ENCODE data around the gene CD86.
A peak's percentile ranks its signal among the peaks of the same experiment; 100 is the strongest.
"Not testable (repeated sequence)": the region's sequence is repeated elsewhere in the genome, so short reads cannot be mapped to it uniquely, and the experiment has no call there.

Gene CD86

DNA sequence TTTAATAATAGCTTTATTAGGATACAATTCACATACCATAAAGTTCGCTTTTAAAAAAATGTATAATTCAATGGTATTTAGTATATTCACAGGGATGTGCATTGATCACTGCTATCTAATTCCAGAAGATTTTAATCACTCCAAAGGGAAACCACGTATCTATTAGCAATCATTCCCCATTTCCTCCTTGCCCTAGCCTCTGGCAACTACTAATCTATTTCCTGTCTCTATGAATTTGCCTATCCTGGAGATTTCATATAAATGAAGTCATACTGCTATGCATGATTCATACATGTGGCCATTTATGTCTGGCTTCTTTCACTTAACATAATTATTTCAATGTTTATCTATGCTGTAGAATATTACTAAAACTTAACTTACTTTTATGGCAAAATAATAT, 96.3 kb downstream of the CD86 start:
- DNase-seq (ENCODE audit: low read depth), result peak; percentile 5

DNA sequence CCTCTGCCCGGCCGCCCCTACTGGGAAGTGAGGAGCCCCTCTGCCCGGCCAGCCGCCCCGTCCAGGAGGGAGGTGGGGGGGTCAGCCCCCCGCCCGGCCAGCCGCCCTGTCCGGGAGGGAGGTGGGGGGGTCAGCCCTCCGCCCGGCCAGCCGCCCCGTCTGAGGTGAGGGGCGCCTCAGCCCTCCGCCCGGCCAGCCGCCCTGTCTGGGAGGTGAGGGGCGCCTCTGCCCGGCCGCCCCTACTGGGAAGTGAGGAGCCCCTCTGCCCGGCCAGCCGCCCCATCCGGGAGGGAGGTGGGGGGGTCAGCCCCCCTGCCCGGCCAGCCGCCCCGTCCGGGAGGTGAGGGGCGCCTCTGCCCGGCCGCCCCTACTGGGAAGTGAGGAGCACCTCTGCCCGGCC, 109.8 kb downstream of the CD86 start:
- DNase-seq (ENCODE audit: low read depth), result not testable (repeated sequence)

- no peak for DNase-seq (ENCODE audit: low read depth)
These were observed 112.5 kb downstream of the CD86 start for GRCh38 chr3:122167630-122168029.

- DNase-seq (ENCODE audit: low read depth), result no peak
These were observed 112.9 kb downstream of the CD86 start for GRCh38 chr3:122168044-122168443.

DNA sequence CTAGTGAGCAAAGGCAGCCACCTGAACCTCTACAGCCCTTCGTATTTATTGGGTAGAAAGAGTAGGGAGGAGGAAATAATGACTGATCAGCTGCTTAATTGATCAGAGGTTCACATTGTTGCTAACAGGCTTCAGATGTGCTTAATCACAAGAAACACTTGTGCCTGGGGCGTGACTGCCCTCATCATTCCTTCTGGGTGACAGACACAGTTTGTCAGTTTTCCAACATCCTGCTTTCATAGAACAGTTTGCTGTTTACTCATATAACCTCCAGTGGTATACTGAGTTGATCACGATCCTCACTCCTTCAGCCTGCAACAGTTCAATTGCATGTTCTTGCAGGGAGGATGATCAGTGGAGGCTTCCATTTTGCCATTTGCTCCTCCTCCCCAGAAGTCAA, 114.7 kb downstream of the CD86 start:
- DNase-seq (ENCODE audit: low read depth), result no peak
